NT2/D1 (cell line): Measurements from ENCODE around the gene RRP36.

Experiments used
- DNase-seq: peaks from one replicate; pipeline ENCODE4 v3.0.0-alpha.2; 2011; ENCODE audit warnings: low read depth, low spot score
- H3K27me3 ChIP-seq: 2 replicates; pipeline ENCODE4 v1.6.0; 2011; ENCODE audit warnings: mild to moderate bottlenecking; ENCODE audit not compliant: insufficient read length, insufficient read depth
- H3K36me3 ChIP-seq: 2 replicates; pipeline ENCODE4 v1.6.1; 2011; ENCODE audit warnings: mild to moderate bottlenecking, low read length, mixed read lengths; ENCODE audit not compliant: insufficient read depth, insufficient read length
- H3K4me1 ChIP-seq: 2 replicates; pipeline ENCODE4 v1.5.1; 2011; ENCODE audit not compliant: insufficient read depth, insufficient read length
- H3K4me3 ChIP-seq: 2 replicates; pipeline ENCODE4 v1.5.1; 2011; ENCODE audit warnings: low read depth; ENCODE audit not compliant: insufficient read length
- H3K9ac ChIP-seq: 2 replicates; pipeline ENCODE4 v1.6.0; 2011; ENCODE audit warnings: low read depth; ENCODE audit not compliant: insufficient read length
- H3K9me3 ChIP-seq: 2 replicates; pipeline ENCODE4 v1.5.1; 2011; ENCODE audit warnings: mild to moderate bottlenecking, low read length; ENCODE audit not compliant: insufficient read depth
- SUZ12 ChIP-seq: IDR thresholded peaks from 2 replicates; pipeline ENCODE4 v1.6.1; 2011; ENCODE audit not compliant: insufficient read length, insufficient read depth; ENCODE audit errors: extremely low read depth
- YY1 ChIP-seq: IDR thresholded peaks from 2 replicates; pipeline ENCODE4 v1.6.1; 2011; ENCODE audit not compliant: insufficient read length, insufficient read depth
- ZNF274 ChIP-seq: IDR thresholded peaks from 2 replicates; pipeline ENCODE4 v1.6.1; 2011; ENCODE audit warnings: mild to moderate bottlenecking, low read depth, low read length

The RRP36 gene

DNA sequence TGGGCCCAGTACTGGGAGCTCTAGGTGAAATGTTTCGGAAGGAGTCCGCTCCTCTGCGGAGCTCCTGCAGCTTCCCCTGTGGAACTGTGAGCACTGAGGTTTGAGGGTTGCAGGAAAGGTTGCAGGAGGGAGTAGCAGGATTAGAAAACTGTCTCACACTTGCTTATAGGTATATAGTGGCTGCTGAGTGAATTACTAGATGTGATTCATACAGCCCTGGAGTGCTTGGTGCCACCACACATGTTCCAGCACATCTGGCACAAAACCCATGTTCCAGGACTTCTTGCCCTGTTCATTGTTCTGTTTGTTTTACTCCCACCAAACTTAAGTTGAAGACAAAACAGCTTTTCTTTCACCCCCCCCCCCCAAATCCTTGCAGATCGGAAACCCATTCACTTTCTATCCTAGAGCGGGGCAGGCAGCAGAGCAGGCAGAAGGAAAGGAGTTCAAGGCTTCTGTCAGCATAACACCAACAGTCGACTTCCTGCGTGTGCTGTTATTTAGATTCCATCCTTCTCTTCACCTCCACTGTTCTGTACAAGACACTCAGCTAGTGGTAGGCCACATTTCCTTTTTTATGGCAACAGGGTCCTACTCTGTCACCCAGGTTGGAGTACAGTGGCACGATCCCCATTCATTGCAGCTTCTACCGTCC is 41.8 kb upstream of the RRP36 start:
- peak overlapping the region; percentile 91 for H3K9ac ChIP-seq
- DNase-seq: no peak
- TF ChIP-seq ZNF274 (no peak), YY1 (no peak), SUZ12 (no peak)
- no peaks in the 10 kb centered on the region for H3K27me3 ChIP-seq
- peaks cover 6% of the 10 kb centered on the region for H3K36me3 ChIP-seq
- H3K4me1 ChIP-seq: peaks cover 2% of the 10 kb centered on the region
- H3K4me3 ChIP-seq: peak overlapping the region; percentile 67
- no peaks in the 10 kb centered on the region for H3K9me3 ChIP-seq

DNA sequence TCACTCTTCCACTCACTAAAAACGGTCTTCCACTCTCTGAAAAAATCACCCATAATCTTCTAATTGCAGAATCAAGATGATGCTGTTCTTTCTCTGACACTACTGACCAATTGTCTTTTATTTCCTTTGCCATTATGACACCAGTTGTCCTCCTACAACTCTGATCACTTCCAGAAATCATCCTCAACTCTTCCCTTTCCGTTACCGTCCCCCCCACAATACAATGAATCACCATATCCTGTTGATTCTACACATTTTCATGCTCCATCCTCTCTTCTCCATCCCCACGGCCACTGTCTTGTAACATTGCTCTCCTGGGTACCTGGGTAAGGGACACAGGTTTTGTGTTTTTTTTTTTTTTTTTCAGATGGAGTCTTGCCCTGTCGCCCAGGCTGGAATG is 39.6 kb upstream of the RRP36 start:
- DNase-seq: no peak
- no peak overlapping the region for H3K4me3 ChIP-seq

DNA sequence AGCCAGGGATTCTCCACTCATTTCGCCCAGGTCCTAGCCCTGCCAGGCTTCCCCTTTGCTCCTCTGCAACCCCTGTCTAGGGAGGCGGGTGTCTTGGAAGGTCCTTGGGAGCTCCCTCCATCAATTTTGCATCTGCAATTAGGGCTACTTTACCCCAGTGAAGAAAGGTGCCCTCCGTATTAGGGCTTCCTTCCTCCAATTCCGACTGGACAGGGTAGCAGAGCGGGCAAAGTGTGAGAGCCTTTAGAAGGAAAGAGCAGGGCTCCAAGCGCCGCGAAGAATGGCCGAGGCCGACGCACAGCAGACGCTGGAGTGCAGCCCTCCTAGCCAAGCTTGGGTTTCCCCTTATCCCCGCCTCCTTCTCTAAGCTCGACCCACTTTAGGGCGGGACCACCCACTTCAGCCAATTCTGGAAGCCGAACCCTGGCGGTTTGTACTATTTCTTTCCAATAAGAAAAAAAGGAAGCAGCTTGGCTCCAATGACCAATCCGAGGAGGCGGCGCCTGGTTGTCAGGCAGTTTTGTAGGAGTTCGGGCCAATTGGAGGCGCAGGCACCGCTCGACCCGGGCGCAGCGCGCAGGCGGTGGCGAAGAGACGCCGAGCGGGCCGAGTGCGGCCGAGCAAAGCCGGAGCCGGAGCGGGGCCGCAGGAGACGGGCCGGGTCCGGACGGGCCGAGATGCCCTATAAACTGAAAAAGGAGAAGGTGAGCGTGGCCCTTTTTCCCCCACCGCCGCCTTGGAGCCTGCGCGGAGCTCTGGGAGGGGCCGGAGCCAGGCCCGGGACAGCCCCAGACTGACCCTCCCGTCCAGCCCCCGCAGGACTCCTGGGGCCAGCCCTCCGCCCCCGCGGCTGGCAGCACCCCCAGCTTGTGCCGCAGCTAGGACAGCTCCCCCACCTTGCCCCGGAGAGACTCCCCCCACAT is 37.2 kb upstream of the RRP36 start, which contains the start of gene PPP2R5D:
TSS of gene PPP2R5D (plus strand) at position 570 of the 923 bp plus-strand sequence. CDS start at position 678, 108 bp downstream.
- DNase-seq: peak; percentile 96
- H3K36me3 ChIP-seq: peaks cover 13% of the 10 kb centered on the region
- TF ChIP-seq ZNF274 (no peak), SUZ12 (no peak), YY1 (no peak)
- H3K4me3 ChIP-seq: peak within 1 kb of the TSS; percentile 78
- H3K9me3 ChIP-seq: no peaks in the 10 kb centered on the region
- peak within 1 kb of the TSS; percentile 86 for H3K9ac ChIP-seq
- H3K27me3 ChIP-seq: no peaks in the 10 kb centered on the region
- peaks cover 5% of the 10 kb centered on the region for H3K4me1 ChIP-seq

More for the DNA sequence above, 39.6 kb upstream of the RRP36 start:
- H3K9ac ChIP-seq: no peak overlapping the region
- H3K9me3 ChIP-seq: no peaks in the 10 kb centered on the region
- H3K27me3 ChIP-seq: no peaks in the 10 kb centered on the region
- H3K36me3 ChIP-seq: no peaks in the 10 kb centered on the region
- H3K4me1 ChIP-seq: peaks cover 5% of the 10 kb centered on the region
- no peak for TF ChIP-seq YY1
- no peak for TF ChIP-seq ZNF274
- no peak for TF ChIP-seq SUZ12

DNA sequence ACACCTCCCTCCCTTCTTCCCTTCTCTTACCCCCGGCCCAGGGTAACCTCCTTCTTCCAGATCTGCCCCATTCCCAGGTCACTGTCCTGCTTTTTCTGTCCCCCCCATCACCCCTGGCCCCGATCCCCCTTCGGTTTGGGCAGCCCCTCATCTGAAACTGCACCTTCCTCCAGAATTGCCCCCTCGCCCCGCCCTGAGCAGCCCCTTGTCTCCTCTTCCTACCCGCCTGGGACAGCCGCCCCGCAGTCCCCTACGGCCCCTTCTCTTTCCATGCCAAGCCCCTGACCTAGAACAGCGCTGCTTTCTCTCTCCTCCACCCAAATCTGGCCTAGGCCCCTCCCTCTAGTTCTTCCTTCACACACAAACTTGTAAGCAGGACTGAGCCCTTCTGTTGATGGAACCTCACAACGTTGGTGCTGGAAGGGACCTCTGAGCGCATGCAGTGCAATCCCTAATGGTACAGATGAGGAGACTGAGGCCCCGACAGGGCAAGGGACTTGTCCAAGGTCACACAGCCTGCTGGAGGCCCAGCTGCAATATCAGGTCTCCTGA is 36.4 kb upstream of the RRP36 start:
- Histone ChIP-seq H3K4me3 (peak overlapping the region; percentile 78), H3K4me1 (peaks cover 5% of the 10 kb centered on the region), H3K9ac (peak overlapping the region; percentile 74), H3K27me3 (no peaks in the 10 kb centered on the region), H3K36me3 (peaks cover 20% of the 10 kb centered on the region), H3K9me3 (no peaks in the 10 kb centered on the region)
- DNase-seq: no peak
- TF ChIP-seq SUZ12: no peak
- TF ChIP-seq YY1: no peak
- no peak for TF ChIP-seq ZNF274

DNA sequence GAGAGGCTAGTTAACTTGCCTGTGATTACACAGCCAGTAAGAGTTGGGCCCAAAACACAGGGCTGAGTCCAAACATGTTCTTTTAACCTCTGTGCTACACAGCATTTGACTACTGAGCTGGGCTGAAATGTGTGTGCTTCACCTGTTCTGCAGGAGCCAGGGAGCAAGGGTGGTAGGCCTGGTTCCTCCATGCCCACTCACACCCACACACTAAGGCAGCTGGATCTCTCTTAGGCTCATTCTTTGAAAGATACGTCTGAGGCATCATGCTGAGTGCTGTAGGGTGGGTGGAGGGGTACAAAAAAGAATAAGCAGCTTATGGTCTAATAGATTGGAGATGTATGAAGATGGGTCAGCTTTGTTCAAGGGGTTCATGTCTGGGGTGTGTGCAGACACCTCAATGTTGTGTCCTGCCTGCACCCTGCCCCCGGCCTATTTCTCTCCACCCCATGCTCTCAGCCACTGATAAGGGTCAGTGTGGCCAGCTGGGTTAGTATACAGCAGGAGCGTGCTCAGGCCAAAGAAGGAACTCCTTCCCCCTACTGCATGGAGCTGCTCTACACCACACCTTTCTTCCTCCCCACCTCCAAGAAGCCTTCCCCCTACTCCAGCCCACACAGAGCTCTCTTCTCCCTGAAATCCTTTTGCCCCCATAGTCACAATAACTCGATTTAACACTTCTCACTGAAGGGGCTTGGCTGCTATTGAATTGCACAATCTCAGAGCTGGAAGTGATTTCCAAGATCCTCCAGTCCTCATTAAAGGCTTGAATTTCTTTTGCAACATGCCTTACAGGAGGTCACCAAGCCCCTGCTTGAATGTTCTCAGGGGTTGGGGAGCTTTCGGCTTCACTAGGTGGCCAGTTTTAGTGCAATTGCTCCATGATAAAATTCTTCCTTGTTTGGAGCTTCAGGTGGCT is 33.6 kb upstream of the RRP36 start:
- Histone ChIP-seq H3K9ac (no peak overlapping the region), H3K4me3 (no peak overlapping the region), H3K27me3 (no peaks in the 10 kb centered on the region), H3K9me3 (no peaks in the 10 kb centered on the region), H3K4me1 (peaks cover 5% of the 10 kb centered on the region), H3K36me3 (peaks cover 33% of the 10 kb centered on the region)
- TF ChIP-seq YY1 (no peak), ZNF274 (no peak), SUZ12 (no peak)
- no peak for DNase-seq

DNA sequence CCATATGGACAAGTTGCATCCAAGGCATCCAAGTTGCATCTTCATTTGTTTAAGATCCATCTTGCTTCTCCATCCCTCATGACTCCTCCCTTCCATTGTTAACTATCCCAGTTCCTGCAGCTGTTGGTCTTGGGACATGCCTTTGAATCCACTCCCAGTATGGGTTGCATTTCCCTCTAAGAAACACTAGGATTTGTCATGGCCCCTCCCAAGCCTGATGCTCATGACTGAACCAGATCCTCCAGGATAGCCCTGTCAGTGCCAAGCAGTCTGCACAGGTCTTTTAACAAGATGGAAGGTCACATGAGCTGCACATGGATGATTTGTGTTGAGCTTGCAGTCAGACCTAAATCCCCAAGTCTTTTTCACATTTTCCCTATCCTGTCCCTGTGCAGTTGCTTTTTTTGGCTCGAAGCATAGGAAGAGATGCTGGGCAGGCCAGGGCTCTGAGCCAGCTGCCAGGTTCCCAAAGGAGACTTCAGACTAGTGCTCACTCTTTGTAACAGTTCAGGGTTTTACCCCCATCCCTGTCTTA is 32.9 kb upstream of the RRP36 start:
- no peak overlapping the region for H3K9ac ChIP-seq
- peaks cover 6% of the 10 kb centered on the region for H3K4me1 ChIP-seq
- no peak for TF ChIP-seq YY1
- TF ChIP-seq SUZ12: no peak
- no peak for TF ChIP-seq ZNF274
- DNase-seq: no peak
- H3K9me3 ChIP-seq: no peaks in the 10 kb centered on the region
- H3K36me3 ChIP-seq: peaks cover 33% of the 10 kb centered on the region
- no peak overlapping the region for H3K4me3 ChIP-seq
- no peaks in the 10 kb centered on the region for H3K27me3 ChIP-seq
